ENCODE data around the gene SERPING1.

Gene SERPING1

GRCh38 chr11:57641011-57641807 is 43.7 kb downstream of the SERPING1 start:
- TF ChIP-seq POLR2AphosphoS5 (IDR thresholded peaks at IDR 0.05; ENCODE audit: low read depth, low read length) (peak; percentile 33; the same call in 1 of the 2 replicates), FOXP2 (optimal IDR thresholded peaks at IDR 0.05; ENCODE audit: borderline replicate concordance, extremely low read depth, extremely low read length, insufficient read depth) (no peak)

- TF ChIP-seq POLR2AphosphoS5 (IDR thresholded peaks at IDR 0.05; ENCODE audit: low read depth, low read length) (peak; percentile 23; the same call in 1 of the 2 replicates), FOXP2 (optimal IDR thresholded peaks at IDR 0.05; ENCODE audit: borderline replicate concordance, extremely low read depth, extremely low read length, insufficient read depth) (no peak)
Measured at GRCh38 chr11:57643802-57644201, 46.3 kb downstream of the SERPING1 start.

- peak; percentile 47; the same call in 1 of the 2 replicates for TF ChIP-seq POLR2AphosphoS5 (IDR thresholded peaks at IDR 0.05; ENCODE audit: low read depth, low read length)
- TF ChIP-seq REST (IDR thresholded peaks at IDR 0.05; ENCODE audit: insufficient read depth in 1 of 2, low read depth in 2 of 2, low read length in 2 of 2): no peak
- TF ChIP-seq FOXP2 (optimal IDR thresholded peaks at IDR 0.05; ENCODE audit: borderline replicate concordance, extremely low read depth, extremely low read length, insufficient read depth): no peak
- TF ChIP-seq SIN3A (IDR thresholded peaks at IDR 0.05; ENCODE audit: borderline replicate concordance, insufficient read depth, low read length): no peak
Measured at GRCh38 chr11:57644748-57645688, 47.5 kb downstream of the SERPING1 start.

- no peak for TF ChIP-seq SIN3A (IDR thresholded peaks at IDR 0.05; ENCODE audit: borderline replicate concordance, insufficient read depth, low read length)
- no peak for TF ChIP-seq FOXP2 (optimal IDR thresholded peaks at IDR 0.05; ENCODE audit: borderline replicate concordance, extremely low read depth, extremely low read length, insufficient read depth)
- TF ChIP-seq REST (IDR thresholded peaks at IDR 0.05; ENCODE audit: insufficient read depth in 1 of 2, low read depth in 2 of 2, low read length in 2 of 2): no peak
- peak; percentile 53 for TF ChIP-seq POLR2AphosphoS5 (IDR thresholded peaks at IDR 0.05; ENCODE audit: low read depth, low read length)
Measured at GRCh38 chr11:57645689-57646085, 48.2 kb downstream of the SERPING1 start.

- TF ChIP-seq TAF1 (IDR thresholded peaks at IDR 0.05; ENCODE audit: borderline replicate concordance, insufficient read depth, low read length): no peak
- TF ChIP-seq REST (IDR thresholded peaks at IDR 0.05; ENCODE audit: insufficient read depth in 1 of 2, low read depth in 2 of 2, low read length in 2 of 2): no peak
Measured at GRCh38 chr11:57646194-57646798, 48.8 kb downstream of the SERPING1 start.

All from PFSK-1 (cell line).